Retina (tissue), 1 donor: ENCODE data around the gene BCL2A1.
"Not testable (repeated sequence)": the region's sequence is repeated elsewhere in the genome, so short reads cannot be mapped to it uniquely, and the experiment has no call there.

Experiments used
- DNase-seq: peaks from one replicate; pipeline ENCODE4 v3.0.0-alpha.2; 2016

BCL2A1 gene

DNA sequence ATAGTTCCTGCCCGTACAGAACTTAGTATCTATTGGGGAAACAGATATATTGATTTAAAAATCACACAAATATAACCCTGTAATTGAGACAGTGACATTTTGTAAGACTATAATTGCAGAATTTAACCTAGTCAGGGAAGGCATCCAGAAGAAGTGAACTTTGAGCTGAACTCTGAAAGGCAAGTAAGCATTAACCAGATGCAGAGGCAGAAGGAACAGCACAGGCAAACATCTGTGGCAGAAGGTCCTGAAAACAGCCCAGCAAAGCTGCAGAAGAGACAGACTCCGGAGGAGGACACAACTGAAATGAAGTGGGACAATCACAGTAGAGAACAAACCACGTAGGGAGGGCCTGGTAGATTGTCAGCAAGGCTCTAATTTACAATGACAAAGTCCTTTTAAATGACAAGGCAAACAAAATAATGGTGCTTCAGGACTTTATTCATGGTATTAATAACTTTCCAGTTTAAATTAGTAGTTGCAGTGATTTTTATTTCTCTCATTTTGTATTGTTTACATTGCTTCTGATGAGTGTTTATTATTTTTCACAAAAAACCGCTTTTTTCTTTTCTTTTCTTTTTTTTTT lies 14.5 kb downstream of the BCL2A1 start:
- DNase-seq: no peak

- DNase-seq: no peak
Observed at GRCh38 chr15:79954661-79955060, 16.3 kb downstream of the BCL2A1 start.

- DNase-seq: no peak
Observed at GRCh38 chr15:79953951-79954444, 17.0 kb downstream of the BCL2A1 start.

GRCh38 chr15:79952329-79952728 lies 18.7 kb downstream of the BCL2A1 start:
- no peak for DNase-seq

GRCh38 chr15:79950247-79950646 lies 20.7 kb downstream of the BCL2A1 start:
- no peak for DNase-seq

GRCh38 chr15:79948761-79949160 lies 22.2 kb downstream of the BCL2A1 start:
- no peak for DNase-seq

- no peak for DNase-seq
Observed at GRCh38 chr15:79948095-79948695, 22.8 kb downstream of the BCL2A1 start.

DNA sequence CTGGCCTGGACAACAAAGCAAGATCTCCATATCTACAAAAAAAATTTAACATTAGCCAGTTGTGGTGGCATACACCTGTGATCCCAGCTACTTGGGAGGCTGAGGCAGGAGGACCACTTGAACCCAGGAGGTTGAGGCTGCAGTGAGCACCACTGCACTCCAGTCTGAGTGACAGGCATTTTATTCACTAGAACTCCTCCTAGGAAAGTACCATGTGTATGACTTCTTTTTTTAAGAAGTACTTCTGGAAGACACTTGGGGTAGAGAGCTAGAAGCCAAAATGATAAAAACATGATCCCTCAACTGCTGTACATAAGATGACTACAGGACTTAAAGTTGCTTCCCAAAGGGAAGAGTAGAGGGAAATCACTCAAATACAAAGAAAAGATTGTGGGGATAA lies 24.0 kb downstream of the BCL2A1 start:
- DNase-seq: no peak

- DNase-seq: no peak
Observed at GRCh38 chr15:79944622-79945021, 26.4 kb downstream of the BCL2A1 start.

GRCh38 chr15:79943820-79944219 lies 27.2 kb downstream of the BCL2A1 start:
- DNase-seq: no peak

DNA sequence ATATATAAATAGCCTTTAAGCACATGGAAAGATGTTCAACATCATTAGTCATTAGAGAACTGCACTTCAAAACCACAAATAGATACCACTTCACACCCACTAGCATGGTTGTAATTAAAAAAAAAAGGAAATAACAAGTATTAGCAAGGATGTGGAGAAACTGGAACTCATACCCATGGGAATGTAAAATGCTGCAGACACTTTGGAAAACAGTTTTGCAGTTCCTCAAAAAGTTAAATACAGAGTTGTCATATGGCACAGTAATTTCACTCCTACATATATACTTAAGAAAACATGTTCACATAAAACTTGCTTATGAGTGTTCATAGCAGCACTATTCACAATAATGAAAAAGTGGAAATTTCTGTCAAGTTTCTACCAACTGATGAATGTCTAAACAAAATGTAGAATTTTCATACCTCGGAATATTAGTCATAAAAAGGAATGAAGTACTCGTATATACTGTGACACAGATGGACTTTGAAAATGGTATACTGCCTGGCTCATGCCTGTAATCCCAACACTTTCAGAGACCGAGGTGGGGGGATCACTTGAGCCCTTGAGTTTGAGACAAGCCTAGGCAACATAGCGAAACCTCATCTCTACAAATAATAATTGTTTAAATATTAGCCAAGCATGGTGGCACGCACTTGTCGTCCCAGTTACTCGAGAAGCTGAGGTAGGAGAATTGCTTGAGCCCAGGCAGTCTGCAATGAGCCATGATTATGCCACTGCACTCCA lies 28.1 kb downstream of the BCL2A1 start:
- no peak for DNase-seq

- no peak for DNase-seq
Observed at GRCh38 chr15:79939399-79939798, 31.6 kb downstream of the BCL2A1 start.

DNA sequence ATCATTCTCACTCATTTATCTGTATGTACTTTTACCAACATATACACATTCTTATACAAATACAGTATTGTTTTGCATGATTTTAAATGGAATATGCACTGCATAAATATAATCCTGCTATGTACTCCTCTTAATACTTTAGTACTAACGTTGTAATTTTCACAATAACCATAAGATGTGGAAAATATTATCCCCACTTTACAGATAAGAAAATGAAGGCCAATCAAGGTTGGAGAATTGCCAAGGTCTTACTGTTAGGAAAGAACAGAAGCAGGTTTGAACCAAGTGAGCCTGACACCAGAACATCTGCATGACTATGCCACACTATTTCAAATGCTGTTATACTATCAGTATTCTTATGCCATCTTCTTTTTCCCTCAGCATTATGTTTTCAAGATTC lies 32.9 kb downstream of the BCL2A1 start:
- no peak for DNase-seq

DNA sequence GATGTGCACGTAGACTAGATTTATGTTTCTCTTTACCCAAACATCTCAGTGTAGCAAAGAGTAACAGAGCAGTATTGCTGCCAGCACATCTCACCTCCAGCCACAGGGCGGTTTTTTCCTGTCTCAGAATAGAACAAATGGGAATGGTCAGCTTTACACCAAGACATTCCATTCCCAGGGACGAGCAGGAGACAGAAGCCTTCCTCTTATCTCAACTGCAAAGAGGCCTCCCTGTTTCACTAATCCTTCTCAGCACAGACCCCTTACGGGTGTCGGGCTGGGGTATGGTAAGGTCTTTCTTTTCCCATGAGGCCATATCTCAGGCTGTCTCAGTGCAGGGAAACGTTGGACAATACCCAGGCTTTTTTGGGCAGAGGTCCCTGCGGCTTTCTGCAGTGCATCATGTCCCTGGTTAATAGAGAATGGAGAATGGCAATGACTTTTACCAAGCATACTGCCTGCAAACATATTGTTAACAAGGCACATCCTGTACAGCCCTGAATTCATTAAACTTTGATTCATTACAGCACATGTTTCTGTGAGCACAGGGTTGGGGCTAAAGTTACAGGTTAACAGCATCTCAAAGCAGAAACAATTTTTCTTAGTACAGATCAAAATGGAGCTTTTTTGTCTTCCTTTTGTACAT lies 35.3 kb downstream of the BCL2A1 start:
- DNase-seq: not testable (repeated sequence)

DNA sequence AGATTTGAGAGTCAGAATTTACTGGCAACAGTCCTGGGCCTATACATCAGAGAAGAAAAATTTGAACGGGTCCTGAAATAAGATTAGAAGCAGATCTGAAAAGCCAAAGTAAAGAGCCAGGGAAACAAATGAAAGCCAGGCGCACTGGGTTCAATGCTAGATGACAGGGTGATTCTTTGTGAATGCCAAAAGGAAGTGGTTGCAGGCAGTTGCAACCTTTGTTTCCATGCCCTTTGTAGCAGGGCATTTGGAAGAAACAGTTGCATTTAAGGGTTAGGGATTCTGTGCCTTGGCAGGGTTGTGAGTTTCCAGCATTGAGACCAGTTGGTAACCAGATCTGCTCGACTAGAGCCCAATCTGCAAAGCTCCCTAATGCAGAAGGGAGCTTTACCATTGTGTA lies 37.8 kb downstream of the BCL2A1 start:
- DNase-seq: no peak

DNA sequence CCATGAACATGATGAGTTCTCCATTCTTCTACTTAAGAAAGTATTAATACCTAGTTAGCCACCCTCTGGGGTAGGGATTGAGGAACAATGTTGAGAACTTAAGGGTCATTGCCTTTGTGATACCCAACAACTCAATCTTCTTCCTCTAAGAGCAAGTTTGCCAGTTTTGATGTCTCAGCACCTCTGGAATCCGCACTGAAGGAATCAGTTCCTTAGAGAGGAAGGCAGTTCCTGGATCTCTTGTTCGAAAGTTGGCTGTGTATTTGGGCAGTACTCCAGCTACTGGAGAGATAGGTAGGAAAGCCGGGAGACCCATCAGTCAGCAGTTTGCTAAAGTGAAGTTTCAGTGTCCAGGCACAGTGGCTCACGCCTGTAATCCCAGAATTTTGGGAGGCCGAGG lies 38.5 kb downstream of the BCL2A1 start:
- DNase-seq: no peak

- DNase-seq: no peak
Observed at GRCh38 chr15:79930516-79930915, 40.5 kb downstream of the BCL2A1 start.

GRCh38 chr15:79929412-79929811 lies 41.6 kb downstream of the BCL2A1 start:
- no peak for DNase-seq

- DNase-seq: not testable (repeated sequence)
Observed at GRCh38 chr15:79926116-79926515, 44.9 kb downstream of the BCL2A1 start.

- no peak for DNase-seq
Observed at GRCh38 chr15:79924379-79924778, 46.6 kb downstream of the BCL2A1 start.

GRCh38 chr15:79923515-79924169 lies 47.4 kb downstream of the BCL2A1 start:
- DNase-seq: peak; percentile 97

DNA sequence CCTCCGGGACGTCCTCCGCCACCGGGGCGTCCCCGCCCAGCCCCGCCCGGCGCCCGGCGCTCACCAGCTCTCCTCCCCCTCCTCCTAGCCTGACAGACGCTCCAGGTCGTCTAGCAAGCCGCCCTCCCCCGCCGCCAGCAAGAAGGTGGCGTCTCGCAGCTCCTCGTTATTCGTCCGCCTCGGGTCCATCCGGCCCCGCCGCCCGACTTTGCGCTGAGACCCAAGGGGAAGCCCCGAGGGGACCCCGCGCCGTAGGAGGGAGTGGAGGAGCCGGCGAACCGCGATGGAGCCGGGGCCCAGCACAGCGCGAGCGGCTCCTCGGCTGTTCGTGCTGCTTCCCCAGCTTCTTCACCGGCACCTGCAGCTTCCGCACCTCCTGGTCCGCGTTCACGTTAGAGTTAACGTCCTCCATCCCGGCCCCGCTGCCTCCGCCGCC lies 47.9 kb downstream of the BCL2A1 start:
- DNase-seq: no peak

GRCh38 chr15:79922512-79923078 lies 48.4 kb downstream of the BCL2A1 start:
- no peak for DNase-seq
